HG03139 (cell line): ENCODE measurements around the gene KIF26B.
"Not testable (repeated sequence)": the region's sequence is repeated elsewhere in the genome, so short reads cannot be mapped to it uniquely, and the experiment has no call there.

ENCODE experiments used
- ATAC-seq: cut with Tn5 transposase; IDR thresholded peaks from one replicate; pipeline ENCODE4 v1.9.1; 2021; ENCODE audit not compliant: unreplicated experiment

The KIF26B gene

DNA sequence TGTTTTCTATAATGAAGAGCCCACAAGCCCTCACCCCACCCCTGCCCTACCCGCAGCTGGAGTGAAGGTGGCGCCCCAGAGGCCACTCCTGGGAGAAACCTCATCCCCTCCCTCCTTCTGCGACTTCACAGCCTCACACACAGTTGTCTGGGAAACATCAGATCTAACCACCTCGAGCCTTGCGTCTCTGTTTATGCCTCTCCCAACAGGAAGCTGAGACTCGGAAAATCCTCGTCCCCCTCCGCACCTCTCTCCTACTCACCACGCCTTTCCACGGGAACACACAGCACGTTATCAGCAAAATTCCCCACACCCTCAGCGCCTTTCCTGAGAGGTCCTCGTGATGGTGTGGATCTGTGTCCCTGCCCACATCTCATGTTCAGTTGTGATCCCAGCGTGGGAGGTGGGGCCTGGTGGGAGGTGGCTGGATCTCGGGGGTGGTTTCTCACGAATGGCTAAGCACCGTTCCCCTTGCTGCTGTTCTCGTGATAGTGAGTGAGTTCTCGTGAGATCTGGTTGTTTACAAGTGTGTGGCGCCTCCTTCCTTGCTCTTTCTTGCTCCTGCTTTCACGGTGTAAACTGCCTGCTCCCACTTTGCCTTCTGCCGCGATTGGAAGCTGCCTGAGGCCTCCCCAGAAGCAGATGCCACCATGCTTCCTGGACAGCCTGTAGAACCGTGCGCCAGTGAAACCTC is 190.6 kb downstream of the KIF26B start:
- no peak for ATAC-seq

DNA sequence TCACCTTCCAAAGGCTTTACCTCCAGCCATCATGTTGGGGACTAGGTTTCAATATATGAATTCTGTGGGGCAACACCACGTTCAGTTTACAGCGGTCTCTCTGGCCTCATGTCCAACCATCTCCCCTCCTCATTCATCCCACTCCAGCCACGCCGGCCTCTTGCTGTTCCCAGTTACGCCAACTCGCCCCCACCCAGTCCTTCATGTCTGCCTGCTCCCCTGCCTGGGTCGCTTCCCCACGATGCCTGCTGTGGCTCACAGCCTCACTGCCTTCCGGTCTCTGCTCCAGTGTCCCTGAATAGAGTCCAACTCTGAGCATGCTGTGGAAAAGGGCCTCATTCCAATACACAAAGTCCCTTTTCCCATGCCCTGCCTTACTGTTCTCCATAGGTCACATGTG is 193.8 kb downstream of the KIF26B start:
- no peak for ATAC-seq

DNA sequence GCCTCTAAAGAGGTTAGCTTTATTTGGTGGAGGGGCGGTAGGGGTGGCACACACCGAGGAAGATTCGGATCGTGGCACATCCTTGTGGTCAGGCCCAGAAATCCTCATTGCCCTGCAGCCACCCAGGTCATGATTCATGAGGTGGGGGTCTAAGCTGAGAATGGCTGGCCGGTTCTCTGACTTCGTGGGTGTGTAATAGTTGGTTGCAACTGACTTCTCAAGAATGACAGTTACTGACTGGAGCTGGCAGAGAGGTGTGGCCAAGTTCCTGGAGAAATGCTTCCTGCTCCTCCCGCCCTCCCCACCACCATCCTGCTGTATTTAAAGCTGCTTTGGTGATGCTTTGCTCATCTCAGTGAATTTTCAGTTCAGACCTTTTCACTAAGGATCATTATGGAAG is 198.6 kb downstream of the KIF26B start:
- no peak for ATAC-seq

DNA sequence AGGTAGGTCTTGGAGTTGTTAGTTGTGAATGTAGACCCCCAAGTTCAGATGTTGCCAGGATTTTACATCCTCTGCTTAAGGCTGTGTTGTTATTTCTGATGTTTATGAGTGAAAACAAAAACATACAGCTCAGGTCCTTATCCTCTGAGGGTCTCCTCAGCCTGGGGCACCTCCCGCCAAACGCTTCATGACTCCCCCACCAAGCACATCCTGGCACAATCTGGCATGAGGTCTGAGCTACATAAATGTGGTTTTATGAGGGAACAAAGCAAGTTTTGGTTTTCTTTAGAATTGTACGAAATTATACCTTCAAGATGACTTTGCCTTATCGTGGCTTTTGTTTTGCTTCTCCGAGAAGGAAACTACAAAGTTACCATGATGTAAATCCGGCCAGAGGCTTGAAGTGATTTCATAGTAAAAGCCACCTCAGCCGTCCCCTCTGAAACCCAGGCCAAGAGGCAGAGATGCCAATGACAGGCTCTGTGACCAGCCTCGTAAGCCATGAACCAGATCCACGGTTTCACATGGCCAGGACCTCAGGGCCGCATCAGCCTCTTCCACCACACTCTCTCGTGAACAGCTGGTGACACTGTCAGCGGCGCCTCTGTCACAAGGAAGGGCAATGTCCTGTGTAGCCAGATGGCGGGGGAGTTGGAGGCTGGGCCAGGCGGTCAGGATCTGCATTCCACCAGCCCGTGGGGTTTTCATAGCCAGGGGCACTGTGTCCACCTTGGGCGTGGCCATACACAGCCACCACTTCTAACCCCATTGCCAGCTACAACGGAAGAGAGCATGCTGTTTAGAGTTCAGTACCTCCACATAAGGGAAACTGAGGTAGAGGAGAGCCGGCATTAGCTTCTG is 199.4 kb downstream of the KIF26B start:
- no peak for ATAC-seq

DNA sequence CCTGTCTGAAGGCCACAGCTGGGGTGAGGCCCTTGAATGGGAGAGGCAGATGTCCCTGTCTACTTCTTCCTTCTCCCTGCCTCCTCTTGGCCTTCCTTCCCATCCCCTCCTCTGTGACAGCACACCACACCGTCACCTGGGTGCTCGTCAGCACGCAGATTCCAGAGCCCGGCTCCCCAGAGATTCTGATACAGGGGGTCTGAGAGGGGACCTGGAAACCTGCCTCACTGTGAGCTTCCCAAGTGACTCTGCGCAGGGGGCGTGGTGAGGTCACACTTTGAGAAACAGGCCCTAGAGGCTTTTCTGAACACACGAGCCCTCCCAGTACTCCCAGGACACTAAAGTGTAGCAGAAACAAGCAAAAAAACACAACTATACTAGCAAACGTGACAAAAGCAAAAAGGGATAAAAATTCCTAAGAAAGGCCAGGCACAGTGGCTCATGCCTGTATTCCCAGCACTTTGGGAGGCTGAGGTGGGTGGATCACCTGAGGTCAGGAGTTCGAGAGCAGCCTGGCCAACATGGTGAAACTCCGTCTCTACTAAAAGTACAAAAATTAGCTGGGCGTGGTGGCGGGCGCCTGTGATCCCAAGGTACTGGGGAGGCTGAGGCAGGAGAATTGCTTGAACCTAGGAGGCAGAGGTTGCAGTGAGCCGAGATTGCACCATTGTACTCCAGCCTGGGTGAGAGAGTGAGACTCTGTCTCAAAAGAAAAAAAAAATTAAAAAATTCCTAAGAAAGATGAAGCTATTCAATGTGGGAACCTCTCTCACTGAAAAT is 201.3 kb downstream of the KIF26B start:
- ATAC-seq, result not testable (repeated sequence)

DNA sequence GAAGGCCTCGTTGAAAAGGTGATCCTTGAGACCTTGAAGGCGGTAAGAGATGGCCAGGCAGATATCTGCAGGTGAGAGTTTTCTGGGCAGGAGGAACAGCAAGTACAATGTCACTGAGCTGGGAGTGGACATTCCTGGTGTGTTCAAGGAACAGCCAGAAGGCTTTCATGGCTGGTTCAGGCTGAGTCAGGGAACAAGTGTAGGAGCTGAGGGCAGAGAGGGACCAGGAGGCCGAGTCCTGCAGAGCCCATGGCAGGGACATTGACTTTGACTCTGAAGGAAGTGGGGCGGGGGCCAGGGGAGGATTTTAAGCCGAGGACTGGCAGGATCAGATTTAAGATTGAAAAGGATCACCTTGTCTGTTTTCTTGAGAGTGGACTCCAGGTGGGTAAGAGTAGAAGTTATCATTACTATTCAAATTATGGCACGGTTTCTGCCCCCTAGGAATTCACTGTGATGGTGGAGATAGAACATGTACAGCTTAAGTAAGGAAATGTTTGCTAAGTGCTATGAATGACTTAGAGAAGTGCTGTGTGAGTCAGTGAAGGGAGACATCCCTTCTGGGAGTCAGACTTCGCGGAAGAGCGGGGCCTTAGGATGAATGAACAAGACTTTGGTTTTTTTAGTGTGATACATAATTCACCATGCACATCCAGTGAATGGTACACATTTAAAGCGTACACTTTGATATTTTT is 202.3 kb downstream of the KIF26B start:
- no peak for ATAC-seq

DNA sequence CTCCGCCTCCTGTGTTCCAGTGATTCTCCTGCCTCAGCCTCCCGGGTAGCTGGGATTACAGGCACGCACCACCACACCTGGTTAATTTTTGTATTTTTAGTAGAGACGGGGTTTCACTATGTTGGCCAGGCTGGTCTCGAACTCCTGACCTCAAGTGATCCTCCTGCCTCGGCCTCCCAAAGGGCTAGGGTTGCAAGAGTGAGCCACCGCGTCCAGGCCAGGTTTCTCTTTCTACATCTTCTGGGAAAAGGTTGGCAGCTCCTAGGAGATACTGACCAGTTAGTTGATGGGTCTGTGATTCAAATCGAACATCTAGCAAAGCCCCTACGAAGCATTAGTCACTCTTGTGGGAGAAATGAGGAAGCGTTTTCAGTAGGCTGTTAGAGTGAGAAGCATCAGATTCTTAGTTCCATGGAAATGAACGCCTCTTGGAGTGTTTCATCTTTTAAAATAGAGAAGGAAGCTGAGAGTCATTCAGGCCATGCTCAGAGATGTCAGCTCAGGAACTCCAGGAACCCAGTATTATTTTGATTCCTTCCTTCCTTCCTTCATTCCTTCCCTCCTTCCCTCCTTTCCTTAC is 204.4 kb downstream of the KIF26B start:
- not testable (repeated sequence) for ATAC-seq

DNA sequence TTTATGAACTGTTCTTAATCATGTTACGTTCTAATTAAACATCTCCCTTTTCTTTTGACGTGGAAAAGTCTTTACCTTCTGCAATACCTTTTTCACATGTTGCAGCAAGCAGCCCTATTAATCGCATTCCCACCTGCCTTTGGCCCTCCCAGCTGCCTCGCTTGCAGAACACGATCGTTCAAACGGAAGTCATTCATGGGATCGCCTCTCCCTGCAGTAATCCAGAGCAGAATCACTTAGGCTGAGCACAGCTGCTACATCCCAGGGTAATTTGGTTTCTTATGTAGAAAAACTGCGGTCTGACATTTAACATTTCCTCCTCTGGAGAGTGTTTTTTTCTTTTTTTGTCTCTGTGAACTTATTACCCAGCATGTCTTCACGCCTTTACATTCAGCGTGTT is 206.3 kb downstream of the KIF26B start:
- ATAC-seq, result no peak

DNA sequence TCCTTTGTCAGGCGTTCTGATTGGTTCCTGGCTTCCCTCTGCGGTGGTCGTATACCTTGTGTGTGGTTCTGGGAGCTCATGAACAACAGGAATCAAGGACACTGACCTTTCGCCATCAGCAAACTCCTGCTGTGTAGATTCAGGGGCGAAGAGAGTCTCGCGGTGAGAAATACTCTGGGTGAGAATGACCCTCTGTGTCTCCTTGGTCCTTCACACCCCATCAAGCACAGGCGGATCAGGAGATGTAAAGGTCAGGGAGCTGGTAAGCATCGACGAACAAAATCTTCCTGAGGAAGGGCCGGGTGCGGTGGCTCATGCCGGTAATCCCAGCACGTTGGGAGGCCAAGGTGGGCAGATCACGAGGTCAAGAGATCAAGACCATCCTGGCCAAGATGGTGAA is 207.2 kb downstream of the KIF26B start:
- no peak for ATAC-seq

DNA sequence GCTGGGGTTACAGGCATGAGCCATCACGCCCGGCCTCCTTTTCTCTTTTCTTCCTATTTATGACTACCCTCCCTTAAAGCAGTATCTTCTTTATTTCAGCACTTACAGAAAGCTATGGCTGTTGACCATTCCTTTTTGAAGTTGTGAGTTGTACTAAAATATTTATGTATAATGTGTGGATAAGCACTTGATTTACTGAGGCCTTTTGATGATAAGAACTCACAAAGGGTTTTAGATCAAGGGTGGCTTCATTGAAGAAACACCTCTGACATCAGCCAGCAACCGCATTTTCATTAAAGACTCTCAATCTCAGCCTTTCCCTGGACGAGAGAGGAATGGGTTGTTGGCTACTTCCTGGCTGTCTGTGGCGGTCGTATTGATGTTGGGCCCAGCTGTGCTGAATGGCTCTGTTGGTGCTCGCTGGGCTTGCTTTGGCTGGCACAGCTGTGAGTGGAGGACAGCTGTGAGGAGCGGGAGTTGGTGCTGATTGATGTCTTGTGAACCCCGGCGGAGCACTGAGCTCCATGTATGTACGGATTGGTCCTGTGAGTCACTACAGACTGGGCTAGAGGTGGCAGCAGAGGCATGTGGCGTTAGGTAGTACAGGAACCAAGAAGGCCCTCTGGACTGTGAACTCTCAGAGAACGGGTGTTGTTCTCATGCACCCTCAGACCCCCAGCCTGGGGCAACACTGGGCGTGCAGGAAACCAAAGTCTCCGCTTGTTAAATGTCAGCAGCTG is 208.8 kb downstream of the KIF26B start:
- ATAC-seq, result no peak

DNA sequence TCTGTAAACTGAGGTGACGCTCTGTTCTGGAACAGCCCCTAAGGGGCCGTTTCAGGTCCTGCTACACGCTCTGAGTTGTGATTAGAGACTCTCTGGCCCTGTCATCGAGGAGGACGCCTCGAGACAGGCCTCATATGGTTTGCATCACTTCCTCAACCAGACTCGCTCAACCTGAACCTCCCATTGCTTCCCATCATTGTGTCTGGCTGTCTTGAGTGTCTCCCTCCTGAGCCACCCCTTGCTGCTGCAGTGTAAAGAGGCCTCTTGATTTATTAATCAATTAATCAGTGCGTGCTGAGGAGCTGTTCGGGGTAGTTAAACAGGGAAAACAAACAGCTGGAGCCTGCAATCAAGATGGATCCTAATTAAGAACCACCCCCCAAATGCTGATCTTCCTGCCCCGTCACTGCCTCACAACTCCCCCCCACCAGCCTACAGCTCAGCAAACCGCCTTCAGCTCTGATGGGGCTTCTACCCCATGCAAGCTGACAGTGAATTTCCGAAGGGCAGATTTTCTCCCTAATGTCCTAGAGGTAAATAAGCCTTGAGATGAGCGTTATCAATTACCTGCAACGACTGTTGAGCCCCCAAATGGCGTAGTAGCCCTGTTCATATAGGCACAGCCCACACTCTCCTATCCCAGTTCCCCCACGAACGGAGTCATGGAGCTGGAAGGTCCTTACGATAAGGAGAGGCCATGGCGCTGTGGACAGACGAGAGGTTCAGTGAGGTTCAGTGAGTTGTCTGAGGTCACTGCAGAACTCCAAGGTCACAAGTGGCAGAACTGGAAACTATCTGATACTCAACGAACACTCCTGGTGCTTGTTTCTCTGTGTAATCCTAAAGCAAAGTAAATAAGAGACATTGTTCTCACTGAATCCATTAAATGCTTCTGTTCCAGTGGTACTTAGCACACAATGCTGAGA is 210.6 kb downstream of the KIF26B start:
- no peak for ATAC-seq

DNA sequence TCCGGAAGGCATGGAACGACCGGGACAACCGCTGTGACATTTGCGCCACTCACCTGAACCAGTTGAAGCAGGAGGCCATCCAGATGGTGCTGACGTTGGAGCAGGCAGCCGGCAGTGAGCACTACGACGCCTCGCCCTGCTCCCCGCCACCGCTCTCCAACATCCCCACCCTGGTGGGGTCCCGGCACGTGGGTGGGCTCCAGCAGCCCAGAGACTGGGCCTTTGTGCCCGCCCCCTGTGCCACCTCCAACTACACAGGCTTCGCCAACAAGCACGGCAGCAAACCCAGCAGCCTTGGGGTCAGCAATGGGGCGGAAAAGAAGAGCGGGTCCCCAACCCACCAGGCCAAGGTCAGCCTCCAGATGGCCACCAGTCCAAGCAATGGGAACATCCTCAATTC is 212.1 kb downstream of the KIF26B start:
- ATAC-seq, result no peak

DNA sequence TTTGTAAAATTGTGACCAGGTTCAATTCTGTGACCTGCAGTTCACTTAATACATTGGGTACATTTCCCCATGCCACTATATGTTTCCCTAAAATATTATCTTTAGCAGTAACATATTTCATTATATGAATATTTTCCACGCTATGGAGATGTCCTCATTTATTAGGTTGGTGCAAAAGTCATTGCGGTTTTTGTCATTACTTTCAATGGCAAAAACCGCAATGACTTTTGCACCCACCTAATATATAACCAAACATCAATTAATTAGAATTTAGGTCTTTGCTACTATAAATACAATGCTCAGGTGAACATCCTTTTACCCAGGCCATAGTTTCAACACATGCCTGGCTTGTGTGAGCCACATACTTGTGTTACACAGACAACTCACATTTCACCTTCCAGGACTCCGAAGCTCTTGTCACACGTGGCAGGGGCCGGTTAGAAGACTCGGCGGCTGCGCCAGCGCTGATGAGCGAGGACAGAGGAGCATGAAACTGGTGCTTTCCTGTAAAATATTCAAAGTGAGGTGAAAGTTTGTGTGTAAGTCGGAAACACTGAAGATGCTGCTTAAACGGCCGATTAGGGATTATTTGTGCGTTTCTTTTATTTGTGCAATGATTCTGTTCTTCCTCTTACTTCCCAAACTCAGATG is 215.5 kb downstream of the KIF26B start:
- no peak for ATAC-seq

DNA sequence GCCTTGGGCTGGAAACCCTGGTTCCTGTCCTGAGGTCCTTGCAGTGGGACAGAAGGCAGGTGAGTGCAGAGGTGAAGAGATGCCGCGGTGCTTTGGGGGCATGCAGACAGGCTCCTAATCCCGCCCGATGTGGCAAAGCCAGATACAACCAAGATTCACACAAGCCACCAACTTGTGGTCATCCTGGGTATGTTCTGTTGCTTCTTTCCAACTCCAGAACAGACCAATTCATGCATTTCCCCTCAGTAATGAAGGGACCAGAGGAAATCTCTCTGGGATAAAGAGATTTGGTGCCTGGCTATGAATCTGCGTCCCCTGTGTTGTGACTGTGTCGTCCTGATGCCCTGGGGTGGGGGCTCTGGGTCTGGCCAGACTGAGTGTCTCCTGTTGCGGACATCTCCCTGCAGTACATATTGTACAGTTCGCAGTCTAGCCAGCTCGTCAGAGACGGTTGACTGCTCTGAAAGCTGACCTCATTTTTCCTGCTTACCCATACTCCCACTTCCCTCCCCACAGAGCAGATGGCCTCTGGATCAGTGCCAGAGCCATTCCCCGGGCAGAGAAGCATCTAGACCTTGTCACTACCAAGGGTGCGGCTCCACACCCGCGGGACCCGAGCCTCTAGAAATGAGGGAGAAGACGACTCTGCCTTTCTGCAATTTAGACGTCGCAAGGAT is 216.3 kb downstream of the KIF26B start:
- ATAC-seq, result no peak

DNA sequence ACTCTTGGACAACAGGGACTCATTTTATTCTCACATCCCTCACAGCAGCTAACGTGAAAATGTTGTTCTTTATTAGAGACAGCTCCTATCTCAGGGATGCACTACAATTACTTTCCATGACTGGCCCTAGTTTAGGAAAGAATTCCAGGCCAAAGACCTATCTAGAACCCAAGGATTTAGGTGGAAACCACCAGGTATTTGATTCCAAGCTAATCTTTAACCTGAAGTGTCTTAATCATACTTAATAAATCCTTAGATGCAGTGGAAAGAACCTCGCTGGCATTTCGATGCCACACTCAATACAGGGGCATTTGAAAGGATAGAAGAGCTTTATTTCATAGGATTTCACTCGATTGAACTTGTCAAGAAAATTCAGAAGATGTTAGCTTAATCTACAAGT is 218.3 kb downstream of the KIF26B start:
- no peak for ATAC-seq

DNA sequence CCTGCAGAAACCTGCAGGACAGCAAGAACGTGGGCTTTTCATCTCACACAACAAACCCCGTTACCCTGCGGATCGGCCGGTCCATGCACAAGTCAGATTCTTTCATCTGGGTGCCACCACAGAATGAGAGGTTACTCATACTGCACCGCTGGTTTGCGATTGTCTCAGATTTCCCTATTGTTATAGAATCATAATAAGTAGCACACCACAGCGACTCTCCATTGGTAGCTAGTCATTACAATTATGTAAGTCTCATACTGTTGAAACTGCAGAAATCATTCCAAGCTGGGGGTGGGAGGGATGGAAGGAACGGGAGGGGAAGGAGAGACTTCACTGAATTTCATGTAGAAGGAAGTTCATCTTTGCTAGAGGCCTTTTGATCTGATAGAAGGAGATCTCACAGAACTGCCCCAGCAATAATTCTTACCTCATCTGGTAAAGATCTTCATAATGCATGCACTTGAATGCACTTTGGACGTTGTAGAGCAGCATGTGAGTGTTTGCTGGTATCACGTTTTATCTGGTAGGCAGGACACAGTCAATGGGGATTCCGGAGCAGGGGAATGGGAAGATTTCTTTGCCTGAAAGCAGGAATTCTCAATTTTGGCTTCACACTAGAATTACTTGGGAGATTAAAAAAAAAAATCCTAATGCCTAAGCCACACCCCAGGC is 221.1 kb downstream of the KIF26B start:
- no peak for ATAC-seq

DNA sequence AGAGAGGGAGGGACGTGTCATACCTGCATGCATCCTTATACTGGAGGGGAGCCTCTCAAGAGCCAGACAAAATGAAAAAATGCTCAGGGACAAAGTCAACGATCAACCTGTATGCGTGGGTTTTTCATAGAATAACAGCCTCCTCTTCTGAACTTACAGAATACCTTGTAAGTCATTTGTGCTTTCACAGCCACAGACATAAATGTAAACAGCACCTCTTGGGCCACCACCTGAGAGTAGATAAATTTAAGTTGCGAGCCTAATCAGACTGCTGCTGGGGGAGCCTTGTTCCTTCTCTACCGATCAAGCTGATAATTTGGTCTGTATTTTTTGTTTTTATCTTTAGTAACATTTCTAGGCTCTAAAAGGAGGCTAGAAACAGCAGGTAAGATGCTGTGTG is 223.1 kb downstream of the KIF26B start:
- no peak for ATAC-seq
